ENCODE measurements around the gene MIEN1.
"Not testable (repeated sequence)": the region's sequence is repeated elsewhere in the genome, so short reads cannot be mapped to it uniquely, and the experiment has no call there.

Gene MIEN1

GRCh38 chr17:39755554-39756379 is 25.4 kb upstream of the MIEN1 start:
- no peak for DNase-seq

DNA sequence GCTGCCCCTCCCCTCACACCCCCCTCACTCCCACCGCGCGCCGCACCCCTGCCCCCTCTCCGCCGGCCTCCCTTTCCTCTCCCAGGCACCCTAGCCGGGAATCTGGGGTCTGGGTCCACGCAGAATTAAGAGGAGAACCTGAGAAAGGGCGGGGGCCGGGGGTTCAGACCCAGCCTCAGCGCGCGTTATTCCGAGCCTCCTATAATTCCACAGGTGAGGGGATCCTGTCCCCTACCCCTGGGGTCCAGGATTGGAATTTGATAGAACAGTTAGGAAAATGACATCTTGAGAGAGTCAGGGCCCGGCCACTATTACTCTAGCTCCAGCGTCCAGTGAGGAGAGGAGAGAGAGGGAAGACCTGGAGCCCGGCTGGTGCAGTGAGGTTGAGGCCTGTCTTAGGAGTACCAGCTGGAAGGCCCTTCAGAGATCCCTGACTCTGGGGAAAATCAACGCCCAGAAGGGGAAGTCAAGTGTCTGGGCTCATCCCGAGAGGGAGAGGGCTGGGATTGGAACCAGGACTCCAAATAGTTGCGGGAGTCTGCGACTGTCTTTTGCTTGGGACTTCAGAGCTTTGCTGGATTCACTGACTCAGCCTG is 24.7 kb upstream of the MIEN1 start:
- no peak for DNase-seq

DNA sequence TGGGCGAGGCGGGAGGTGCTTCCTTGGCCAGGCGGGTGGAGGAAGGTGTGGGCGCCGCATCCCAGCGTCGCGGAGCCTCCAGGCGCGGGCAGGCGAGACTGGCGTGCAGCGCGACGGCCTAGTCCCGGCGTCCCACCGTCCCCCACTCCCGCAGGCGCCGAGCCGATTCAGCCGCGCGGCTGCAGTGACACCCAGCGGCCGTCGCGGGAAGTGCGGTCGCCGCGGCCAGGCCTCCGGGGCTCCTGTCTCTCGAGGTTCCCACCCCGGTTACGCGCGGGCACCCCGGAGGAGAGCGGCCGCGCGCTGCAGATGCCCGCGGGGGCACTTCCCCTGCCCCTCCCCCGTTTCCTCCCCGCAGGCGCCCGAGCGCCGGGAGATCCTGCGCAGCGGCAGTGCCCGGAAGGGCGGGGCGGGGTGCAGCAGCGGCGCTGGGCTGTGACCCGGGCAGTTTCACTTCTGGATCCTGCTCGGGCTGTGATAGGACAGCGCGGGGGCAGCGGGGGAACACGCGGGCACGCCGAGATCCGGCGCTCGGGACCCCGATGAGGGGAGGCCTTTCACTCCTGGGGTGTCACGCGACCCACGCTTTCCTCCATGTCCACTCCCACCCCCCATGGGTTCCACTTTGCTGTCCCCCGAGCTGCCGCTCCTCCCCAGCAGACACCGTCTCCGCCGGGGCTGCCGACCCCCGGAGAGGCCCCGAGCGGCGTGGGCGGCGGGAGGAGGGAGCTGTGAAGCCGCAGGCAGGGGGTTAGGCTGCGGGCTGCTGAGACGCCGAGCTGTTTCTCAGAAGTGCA is 24.0 kb upstream of the MIEN1 start:
- peak; percentile 84 to 99 (median 94) for DNase-seq

GRCh38 chr17:39753514-39754160 is 23.3 kb upstream of the MIEN1 start:
- peak in 3 of 4 experiments; percentile 63 to 78 (median 74) for DNase-seq

DNA sequence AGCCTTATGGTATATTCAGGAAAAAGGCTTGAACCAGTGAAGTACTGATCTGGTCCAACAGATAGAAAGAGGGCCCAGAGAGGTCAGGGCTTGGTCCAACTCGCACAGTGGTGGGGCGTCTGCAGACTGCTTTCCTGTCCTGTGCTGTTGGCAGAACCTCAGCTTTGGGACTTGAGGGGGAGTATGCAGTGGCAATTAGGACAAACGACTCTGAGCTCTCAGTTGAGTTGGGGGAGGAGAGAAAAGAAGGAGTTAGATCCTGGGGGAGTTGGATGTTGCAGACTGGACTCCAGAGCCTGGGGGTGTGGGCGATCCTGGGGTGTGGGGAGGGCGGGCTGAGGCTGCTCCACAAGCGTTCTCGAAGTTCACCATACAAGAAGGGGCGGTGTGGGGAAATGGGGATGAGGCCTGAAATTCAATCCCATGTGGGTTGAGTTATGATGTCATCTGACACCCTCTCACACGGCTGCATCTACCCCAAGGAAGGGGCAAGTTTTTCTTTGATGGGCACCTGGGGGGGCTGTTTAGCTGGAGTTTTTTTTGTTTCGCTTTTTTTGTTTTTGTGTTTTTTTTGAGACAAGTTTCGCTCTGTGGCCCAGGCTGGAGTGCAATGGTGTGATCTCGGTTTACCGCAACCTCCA is 22.0 kb upstream of the MIEN1 start:
- DNase-seq, result no peak

DNA sequence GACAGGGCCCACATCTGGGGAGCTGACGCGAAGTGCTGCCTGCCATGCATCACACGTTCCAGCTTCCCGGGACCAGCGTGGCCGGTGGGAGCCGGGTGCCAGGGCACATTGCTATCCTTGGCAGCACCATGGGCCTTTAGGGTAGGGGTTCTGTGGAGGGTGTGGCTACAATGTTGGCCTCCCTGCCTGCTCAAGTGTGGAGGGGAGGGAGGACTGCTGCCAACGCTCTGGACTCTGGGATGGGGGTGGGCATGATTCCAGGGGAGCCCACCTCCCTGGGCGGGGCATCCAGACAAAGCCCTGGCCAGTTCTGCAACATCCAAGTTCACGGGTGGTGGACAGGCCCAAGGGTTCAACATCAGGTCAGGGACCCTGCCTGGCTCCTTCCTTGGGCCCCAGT is 21.3 kb upstream of the MIEN1 start:
- DNase-seq, result no peak

DNA sequence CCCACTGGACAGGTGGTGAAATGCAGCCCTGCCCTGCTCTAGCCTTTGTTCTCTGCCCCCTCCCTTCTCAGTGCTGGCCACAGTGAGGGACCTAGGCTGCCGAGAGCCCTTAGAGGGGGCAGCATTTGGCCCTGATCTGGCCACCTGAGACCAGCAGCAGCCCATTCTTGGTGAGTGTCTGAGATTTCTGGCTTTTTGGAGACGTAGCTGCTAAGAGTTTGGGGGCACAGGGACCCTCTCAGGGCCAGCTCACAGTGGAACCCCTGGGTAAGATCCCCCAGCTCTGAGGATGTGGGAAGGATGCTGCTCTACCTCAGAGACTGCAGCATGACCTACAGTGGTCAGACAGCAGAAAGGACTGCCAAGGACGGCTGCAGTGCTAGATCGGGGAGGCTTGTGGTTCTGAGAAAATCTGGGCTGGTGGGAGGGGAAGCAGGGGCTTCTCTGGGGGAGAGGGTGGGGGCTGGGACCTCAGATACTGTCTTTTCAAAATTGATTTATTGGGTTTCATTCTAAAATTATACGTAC is 20.7 kb upstream of the MIEN1 start:
- DNase-seq, result no peak

DNA sequence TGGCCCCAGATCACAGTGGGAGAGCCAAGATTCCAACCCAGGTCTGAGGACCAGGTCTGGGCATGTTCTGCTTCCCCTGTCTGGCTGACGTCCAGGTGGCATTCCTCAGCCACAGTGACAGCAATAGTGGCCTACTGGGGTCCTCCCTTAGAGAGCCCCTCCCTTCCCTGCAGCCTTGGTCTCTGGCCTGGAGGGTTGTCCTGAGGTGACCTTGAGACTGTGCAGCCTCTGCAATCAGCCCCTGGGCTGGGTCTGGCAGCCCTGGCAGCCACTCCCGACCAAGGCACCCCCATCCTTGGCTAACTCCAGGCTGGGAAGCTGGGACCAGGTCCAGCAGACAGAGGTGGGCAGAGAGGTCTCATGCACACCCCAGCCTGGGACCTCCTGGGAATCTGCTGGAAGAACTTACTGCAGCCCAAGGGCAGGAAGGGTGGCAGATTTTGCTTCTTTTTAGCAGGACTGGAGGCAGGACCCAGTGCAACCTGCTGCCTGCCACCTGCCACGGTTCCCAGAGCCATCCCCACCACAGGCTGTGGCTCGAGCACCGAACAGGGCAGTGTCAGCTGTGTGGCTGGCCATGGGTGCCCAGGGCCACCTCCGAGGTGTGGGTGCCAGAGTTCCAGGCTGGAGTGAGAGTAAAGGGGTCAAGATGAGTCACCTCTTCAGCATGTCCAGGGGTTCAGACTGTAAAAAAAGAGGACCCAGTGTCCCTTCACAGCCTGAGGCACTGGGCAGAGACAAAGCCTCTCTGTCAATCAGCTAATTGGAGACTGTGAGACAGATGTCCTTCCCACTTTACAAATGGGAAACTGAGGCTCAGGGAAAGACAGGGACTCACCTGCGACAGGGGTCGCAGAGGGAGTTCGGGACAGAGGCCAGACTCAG is 20.0 kb upstream of the MIEN1 start:
- DNase-seq, result no peak

DNA sequence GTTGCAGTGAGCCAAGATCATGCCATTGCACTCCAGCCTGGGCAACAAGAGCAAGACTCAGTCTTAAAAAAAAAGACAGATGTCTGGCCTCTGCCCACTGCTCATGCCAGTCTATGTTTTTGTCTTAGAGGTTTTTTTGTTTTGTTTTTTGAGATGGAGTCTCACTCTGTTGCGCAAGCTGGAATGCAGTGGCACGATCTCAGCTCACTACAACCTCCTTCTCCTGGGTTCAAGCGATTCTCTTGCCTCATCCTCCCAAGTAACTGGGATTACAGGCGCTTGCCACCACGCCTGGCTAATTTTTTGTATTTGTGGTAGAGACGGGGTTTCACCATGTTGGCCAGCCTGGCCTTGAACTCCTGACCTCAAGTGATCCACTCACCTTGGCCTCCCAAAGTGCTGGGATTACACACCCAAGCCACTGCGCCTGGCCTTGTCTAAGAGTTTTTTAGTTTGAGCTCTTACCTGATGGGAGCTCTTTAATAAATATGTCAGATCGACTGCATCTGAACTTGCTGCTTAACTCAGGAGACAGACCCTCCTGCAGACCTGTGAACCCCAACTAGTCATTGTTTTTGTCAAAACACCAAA is 18.2 kb upstream of the MIEN1 start:
- DNase-seq, result not testable (repeated sequence)

GRCh38 chr17:39747745-39748144 is 17.4 kb upstream of the MIEN1 start:
- DNase-seq, result no peak

GRCh38 chr17:39746145-39746461 is 15.8 kb upstream of the MIEN1 start:
- DNase-seq, result no peak

- no peak for DNase-seq
Measured at GRCh38 chr17:39745335-39746144, 15.2 kb upstream of the MIEN1 start.

DNA sequence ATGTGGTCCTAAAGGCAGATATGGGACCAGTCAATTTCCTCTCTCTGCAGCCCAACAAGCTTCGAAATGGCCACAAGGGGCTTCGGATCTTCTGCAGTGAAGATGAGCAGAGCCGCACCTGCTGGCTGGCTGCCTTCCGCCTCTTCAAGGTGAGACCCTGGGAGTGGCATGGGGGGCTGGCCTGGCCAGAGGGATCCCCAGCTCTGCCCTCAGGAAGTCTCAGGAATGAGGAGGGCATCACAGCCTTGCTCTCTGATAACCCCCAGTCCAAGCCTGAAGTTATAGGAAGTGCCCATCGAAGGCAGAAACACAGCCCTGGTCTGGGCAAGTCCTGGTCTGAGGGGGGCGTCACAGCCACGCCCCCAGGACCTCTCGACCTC is 14.5 kb upstream of the MIEN1 start:
- DNase-seq, result no peak

- DNase-seq, result no peak
Measured at GRCh38 chr17:39744075-39744835, 13.9 kb upstream of the MIEN1 start.

DNA sequence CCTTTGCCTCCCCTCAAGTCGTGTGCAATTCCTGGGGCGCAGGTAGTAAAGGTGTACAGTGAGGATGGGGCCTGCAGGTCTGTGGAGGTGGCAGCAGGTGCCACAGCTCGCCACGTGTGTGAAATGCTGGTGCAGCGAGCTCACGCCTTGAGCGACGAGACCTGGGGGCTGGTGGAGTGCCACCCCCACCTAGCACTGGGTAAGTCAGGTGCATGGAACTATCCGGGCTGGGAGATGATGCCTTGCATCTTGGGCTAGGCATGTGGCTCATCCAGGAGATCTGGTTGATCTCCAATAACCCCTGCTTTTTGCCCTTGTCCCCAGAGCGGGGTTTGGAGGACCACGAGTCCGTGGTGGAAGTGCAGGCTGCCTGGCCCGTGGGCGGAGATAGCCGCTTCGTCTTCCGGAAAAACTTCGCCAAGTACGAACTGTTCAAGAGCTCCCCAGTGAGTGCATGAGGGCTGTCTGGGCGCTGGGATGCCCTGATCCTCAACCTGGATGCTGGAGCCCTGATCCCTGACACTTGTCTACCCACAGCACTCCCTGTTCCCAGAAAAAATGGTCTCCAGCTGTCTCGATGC is 12.6 kb upstream of the MIEN1 start:
- DNase-seq, result no peak

DNA sequence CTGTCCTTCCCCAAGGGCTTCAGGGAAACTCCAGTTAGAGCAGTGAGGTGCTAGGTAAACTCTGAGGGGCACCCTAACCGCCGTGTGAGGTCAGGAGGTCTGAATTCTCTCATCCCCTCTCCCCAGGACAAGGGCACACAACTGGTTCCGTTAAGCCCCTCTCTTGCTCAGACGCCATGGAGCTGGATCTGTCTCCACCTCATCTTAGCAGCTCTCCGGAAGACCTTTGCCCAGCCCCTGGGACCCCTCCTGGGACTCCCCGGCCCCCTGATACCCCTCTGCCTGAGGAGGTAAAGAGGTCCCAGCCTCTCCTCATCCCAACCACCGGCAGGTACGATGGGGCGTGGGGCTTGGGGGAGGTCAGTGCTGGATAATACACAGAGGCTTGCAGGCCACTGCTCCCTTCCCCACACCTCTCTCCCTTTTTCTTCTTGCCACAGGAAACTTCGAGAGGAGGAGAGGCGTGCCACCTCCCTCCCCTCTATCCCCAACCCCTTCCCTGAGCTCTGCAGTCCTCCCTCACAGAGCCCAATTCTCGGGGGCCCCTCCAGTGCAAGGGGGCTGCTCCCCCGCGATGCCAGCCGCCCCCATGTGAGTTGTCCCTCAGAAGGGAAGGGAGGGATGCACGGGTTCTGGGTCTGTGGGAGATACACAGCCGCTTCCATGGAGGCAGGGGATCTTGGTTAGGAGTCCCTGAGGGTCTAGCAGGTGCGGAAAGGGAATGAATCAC is 12.0 kb upstream of the MIEN1 start:
- DNase-seq, result no peak

GRCh38 chr17:39740357-39741111 is 10.2 kb upstream of the MIEN1 start:
- DNase-seq, result no peak
